Natural killer cell treated with Interleukin-12 subunit alpha and Interleukin-12 subunit beta and Interleukin-15 and Interleukin-18, amount 100 ng/mL, for 72 hours (primary cell): ENCODE results near the gene AHNAK. TPM values are rescaled to one million over a fixed set of nuclear protein-coding genes. Genes with fewer than 3 reads are reported as not detected.
"Not testable (repeated sequence)": the region's sequence is repeated elsewhere in the genome, so short reads cannot be mapped to it uniquely, and the experiment has no call there.

ENCODE experiments used
- ATAC-seq, 2 donors: fragments of 150-1000 bp; cut with Tn5 transposase in 1 of 2; sonication (Bioruptor Pico), chemical (Tn5 transposase) in 1 of 2; 2 replicates each; pipeline ENCODE4 v1.10.0; 2021
- DNase-seq: peaks from one replicate; pipeline ENCODE4 v3.0.0; 2022; ENCODE audit warnings: low spot score
- H3K27ac Mint-ChIP-seq, 2 donors: 1 replicate in 1 of 2; 2 replicates in 1 of 2; pipeline ENCODE4 v1.8.0; 2022; ENCODE audit warnings: mixed read lengths in 2 of 2, mild to moderate bottlenecking in 1 of 2, moderate library complexity in 1 of 2
- H3K27me3 Mint-ChIP-seq, 2 donors: 1 replicate in 1 of 2; 2 replicates in 1 of 2; pipeline ENCODE4 v1.8.0; 2022; ENCODE audit warnings: mixed read lengths in 2 of 2
- H3K36me3 Mint-ChIP-seq: one replicate; pipeline ENCODE4 v1.8.0; 2022; ENCODE audit warnings: mixed read lengths
- H3K4me1 Mint-ChIP-seq, 2 donors: 1 replicate in 1 of 2; 2 replicates in 1 of 2; pipeline ENCODE4 v1.8.0; 2022; ENCODE audit warnings: low read depth in 2 of 2, mixed read lengths in 2 of 2, mild to moderate bottlenecking in 1 of 2
- H3K4me3 Mint-ChIP-seq: one replicate; pipeline ENCODE4 v1.8.0; 2022; ENCODE audit warnings: mixed read lengths
- H3K9me3 Mint-ChIP-seq: 2 replicates; pipeline ENCODE4 v1.8.0; 2022; ENCODE audit warnings: mixed read lengths
- total RNA-seq, 2 donors: library from RNA; stranded (reverse); gene quantifications; one replicate each; pipeline ENCODE4 v1.2.3, GENCODE V29; 2022

The AHNAK gene
- 10 to 100 TPM; 49.2 to 60.0 TPM for total RNA-seq

DNA sequence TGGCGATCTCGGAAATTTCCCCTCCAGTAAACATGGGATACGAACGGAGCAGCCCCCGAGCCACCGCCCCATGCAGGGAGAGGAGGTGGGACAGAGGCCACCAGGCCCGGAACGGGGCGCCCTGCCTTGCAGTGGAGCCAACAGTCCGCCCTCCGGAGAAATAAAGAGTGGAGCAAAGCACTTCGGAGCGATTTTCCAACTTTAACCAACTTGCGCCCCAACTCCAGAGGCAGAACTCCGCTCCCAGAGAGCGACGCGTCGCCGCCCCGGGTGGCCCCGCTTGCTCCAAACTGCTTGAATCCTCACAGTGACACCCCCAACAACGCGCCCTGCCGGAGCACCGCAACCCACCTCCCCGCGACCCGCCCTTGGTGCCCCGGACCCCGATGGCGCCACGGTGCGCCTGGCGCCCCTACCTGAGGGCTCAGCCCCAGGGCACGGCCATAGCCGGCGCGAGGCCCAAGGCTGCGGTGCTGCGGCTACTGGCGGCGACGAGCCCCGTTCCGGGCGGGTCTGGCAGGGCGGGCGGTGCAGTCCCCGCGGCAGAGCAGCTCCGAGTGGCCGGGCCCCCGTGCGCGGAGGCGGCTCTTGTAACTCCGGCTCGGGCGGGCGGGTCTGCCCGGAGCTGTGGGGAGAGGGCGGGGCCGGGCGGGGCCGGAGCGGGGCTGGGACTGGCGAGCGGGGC, at the start of gene AHNAK:
TSS of gene AHNAK (minus strand) at position 563 of the 685 bp plus-strand sequence. CDS start 10,708 bp downstream, outside the sequence.
- ATAC-seq (peak; percentile 65 to 74), DNase-seq (peak; percentile 82)
- H3K4me3 Mint-ChIP-seq = peak within 1 kb of the TSS; percentile 83
- H3K27ac Mint-ChIP-seq = peak within 1 kb of the TSS; percentile 91 to 97
- H3K4me1 Mint-ChIP-seq = peaks cover 52 to 60% of the 10 kb centered on the region in 2 donors
- no peaks in the 10 kb centered on the region for H3K36me3 Mint-ChIP-seq
- no peaks in the 10 kb centered on the region for H3K27me3 Mint-ChIP-seq
- no peaks in the 10 kb centered on the region for H3K9me3 Mint-ChIP-seq

GRCh38 chr11:62595124-62595523, 48.5 kb upstream of the AHNAK start:
- Mint-ChIP-seq H3K36me3 (peaks cover 43% of the 10 kb centered on the region), H3K4me3 (no peak overlapping the region), H3K27me3 (no peaks in the 10 kb centered on the region), H3K4me1 (peaks cover 52 to 75% of the 10 kb centered on the region in 2 donors), H3K27ac (peak overlapping the region in 1 of 2 donors; percentile 96), H3K9me3 (no peaks in the 10 kb centered on the region)
- no peak for ATAC-seq
- no peak for DNase-seq

GRCh38 chr11:62593434-62594044, 46.9 kb upstream of the AHNAK start:
- Mint-ChIP-seq H3K36me3 (peaks cover 27% of the 10 kb centered on the region), H3K27me3 (no peaks in the 10 kb centered on the region), H3K9me3 (no peaks in the 10 kb centered on the region), H3K4me3 (peak overlapping the region; percentile 77), H3K4me1 (peaks cover 36 to 59% of the 10 kb centered on the region in 2 donors), H3K27ac (peak overlapping the region; percentile 94 to 96)
- ATAC-seq (no peak), DNase-seq (peak; percentile 73)

- Mint-ChIP-seq H3K27ac (peak overlapping the region; percentile 94 to 96), H3K27me3 (no peaks in the 10 kb centered on the region), H3K4me1 (peaks cover 30 to 53% of the 10 kb centered on the region in 2 donors), H3K9me3 (no peaks in the 10 kb centered on the region), H3K4me3 (peak overlapping the region; percentile 98), H3K36me3 (peaks cover 23% of the 10 kb centered on the region)
- DNase-seq (no peak), ATAC-seq (no peak)
Measured at GRCh38 chr11:62592989-62593421, 46.4 kb upstream of the AHNAK start.

DNA sequence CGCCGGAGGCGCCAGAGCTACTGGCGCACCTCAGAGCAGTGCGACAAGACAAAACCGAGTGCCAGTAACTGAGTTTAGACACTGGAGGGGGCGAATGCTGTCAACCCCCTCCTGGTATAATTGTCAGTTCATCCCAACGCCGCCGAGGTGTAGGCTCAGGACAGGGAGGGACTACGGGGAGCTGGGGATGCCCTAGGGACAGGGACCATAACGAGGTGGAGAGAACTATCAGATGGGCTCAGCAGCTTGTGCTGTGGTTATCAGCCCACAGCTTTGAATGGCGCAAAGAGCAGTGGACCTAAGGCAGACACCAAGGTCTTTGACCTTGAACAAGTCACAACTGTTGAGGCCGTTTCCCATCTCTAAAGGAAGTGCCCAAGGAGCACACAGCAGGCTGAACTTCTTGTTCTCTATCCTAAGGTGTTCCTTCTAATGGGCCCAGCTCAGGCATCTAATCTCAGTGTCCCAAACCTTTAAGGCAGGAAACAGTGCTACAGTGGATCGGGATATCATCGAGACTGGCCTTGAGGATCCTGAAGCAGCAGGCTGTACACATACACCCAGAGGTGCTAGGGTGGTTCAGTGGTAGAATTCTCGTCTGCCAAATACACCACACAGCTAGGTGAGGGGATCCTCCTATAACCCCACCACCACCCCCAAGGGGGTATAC, 45.7 kb upstream of the AHNAK start:
- H3K27ac Mint-ChIP-seq = peak overlapping the region; percentile 94 to 96
- H3K9me3 Mint-ChIP-seq = no peaks in the 10 kb centered on the region
- DNase-seq (no peak), ATAC-seq (no peak)
- H3K36me3 Mint-ChIP-seq = peaks cover 16% of the 10 kb centered on the region
- H3K4me3 Mint-ChIP-seq = peak overlapping the region; percentile 98
- H3K27me3 Mint-ChIP-seq = no peaks in the 10 kb centered on the region
- H3K4me1 Mint-ChIP-seq = peaks cover 24 to 46% of the 10 kb centered on the region in 2 donors

GRCh38 chr11:62591448-62592145, 45.0 kb upstream of the AHNAK start, which contains the start of gene TUT1:
TUT1 (minus strand) TSS chr11:62591523; CDS start chr11:62591485, 38 bp downstream.
- Mint-ChIP-seq H3K27ac (peak within 1 kb of the TSS; percentile 94 to 96), H3K36me3 (peaks cover 13% of the 10 kb centered on the region), H3K27me3 (no peaks in the 10 kb centered on the region), H3K4me3 (peak within 1 kb of the TSS; percentile 98), H3K4me1 (peaks cover 21 to 42% of the 10 kb centered on the region in 2 donors), H3K9me3 (no peaks in the 10 kb centered on the region)
- DNase-seq (peak; percentile 97), ATAC-seq (peak; percentile 96)

GRCh38 chr11:62588966-62589637, 42.5 kb upstream of the AHNAK start:
- no peak for DNase-seq
- peak overlapping the region; percentile 98 for H3K4me3 Mint-ChIP-seq
- peaks cover 21 to 35% of the 10 kb centered on the region in 2 donors for H3K4me1 Mint-ChIP-seq
- ATAC-seq = no peak
- H3K27me3 Mint-ChIP-seq = no peaks in the 10 kb centered on the region
- H3K36me3 Mint-ChIP-seq = peaks cover 7% of the 10 kb centered on the region
- no peaks in the 10 kb centered on the region for H3K9me3 Mint-ChIP-seq
- H3K27ac Mint-ChIP-seq = peak overlapping the region in 1 of 2 donors; percentile 94

GRCh38 chr11:62585356-62585755, 38.8 kb upstream of the AHNAK start:
- H3K4me1 Mint-ChIP-seq, H3K27me3 Mint-ChIP-seq, H3K36me3 Mint-ChIP-seq, DNase-seq, H3K4me3 Mint-ChIP-seq, ATAC-seq, H3K27ac Mint-ChIP-seq, H3K9me3 Mint-ChIP-seq: not testable (repeated sequence)

DNA sequence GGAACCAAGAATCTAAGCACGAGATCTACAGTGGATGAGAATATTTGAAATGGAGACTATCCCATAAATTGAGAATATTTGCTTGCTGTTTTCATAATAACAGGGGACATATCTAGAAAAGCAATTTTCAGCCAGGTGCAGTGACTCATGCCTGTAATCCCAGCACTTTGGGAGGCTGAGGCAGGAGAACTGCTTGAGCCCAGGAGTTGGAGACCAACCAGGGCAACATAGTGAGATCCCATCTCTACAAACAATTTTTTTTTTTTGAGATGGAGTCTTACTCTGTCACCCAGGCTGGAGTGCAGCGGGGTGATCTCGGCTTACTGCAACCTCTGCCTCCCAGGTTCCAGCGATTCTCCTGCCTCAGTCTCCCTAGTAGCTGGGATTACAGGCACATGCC, 35.1 kb upstream of the AHNAK start:
- not testable (repeated sequence) for ATAC-seq, H3K9me3 Mint-ChIP-seq, DNase-seq, H3K27me3 Mint-ChIP-seq, H3K4me3 Mint-ChIP-seq, H3K27ac Mint-ChIP-seq, H3K4me1 Mint-ChIP-seq
- H3K36me3 Mint-ChIP-seq = peaks cover 12% of the 10 kb centered on the region

- Mint-ChIP-seq H3K36me3 (peaks cover 12% of the 10 kb centered on the region), H3K27ac (no peak overlapping the region), H3K27me3 (no peaks in the 10 kb centered on the region), H3K9me3 (no peaks in the 10 kb centered on the region), H3K4me1 (no peaks in the 10 kb centered on the region), H3K4me3 (no peak overlapping the region)
- ATAC-seq (no peak), DNase-seq (no peak)
Measured at GRCh38 chr11:62580959-62581715, 34.5 kb upstream of the AHNAK start.

DNA sequence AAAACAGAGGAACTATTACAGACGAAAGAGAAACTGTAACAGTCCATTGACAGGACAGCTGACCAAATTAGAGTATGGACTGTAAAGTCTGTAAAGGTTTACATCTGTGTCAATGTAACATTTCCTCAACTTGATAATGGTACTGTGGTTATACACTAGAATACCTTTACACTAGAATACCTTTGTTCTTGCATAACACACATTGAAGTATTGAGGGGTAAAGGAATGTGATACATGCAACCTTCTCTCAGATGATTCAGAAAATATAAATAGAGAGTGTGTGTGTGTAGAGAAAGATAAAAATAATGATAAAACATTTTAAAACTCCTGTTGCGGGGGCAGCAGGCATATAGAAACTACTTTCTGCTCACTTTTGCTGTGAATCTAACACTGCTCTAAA, 32.6 kb upstream of the AHNAK start:
- no peaks in the 10 kb centered on the region for H3K27me3 Mint-ChIP-seq
- no peak overlapping the region for H3K4me3 Mint-ChIP-seq
- H3K4me1 Mint-ChIP-seq = peaks cover 7 to 11% of the 10 kb centered on the region in 2 donors
- ATAC-seq (no peak), DNase-seq (no peak)
- H3K9me3 Mint-ChIP-seq = no peaks in the 10 kb centered on the region
- H3K27ac Mint-ChIP-seq = no peak overlapping the region
- peaks cover 12% of the 10 kb centered on the region for H3K36me3 Mint-ChIP-seq

DNA sequence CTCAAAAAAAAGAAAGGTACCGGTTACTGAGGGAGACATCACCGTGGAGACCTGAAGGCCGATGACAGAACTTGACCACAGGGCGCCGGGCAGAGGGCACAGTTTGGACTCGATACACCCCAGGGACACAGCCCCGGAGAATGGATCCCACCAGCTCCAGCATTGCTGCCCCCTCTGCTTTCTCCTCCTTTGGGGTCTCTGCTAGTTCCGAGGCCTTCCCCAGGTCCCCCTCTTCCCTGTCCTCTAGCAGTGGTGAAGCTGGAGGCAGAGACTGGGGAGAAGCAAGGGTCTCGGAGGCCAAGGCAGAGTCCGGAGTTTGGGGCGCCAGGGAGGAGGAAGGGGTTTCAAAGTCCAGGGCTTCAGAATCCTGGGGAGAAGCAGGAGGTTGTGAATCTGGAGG, 31.9 kb upstream of the AHNAK start:
- H3K27me3 Mint-ChIP-seq = no peaks in the 10 kb centered on the region
- H3K4me3 Mint-ChIP-seq = no peak overlapping the region
- peaks cover 9 to 16% of the 10 kb centered on the region in 2 donors for H3K4me1 Mint-ChIP-seq
- no peak for ATAC-seq
- H3K27ac Mint-ChIP-seq = no peak overlapping the region
- H3K9me3 Mint-ChIP-seq = no peaks in the 10 kb centered on the region
- peaks cover 13% of the 10 kb centered on the region for H3K36me3 Mint-ChIP-seq
- DNase-seq = no peak
